Erythroblast (primary cell): ENCODE measurements around the gene LSR.

ENCODE experiments used
- GATA1 ChIP-seq: IDR thresholded peaks from 2 replicates; pipeline ENCODE4 v1.6.1; 2011; ENCODE audit warnings: low read depth, mild to moderate bottlenecking, control low read depth, low read length, moderate library complexity
- POLR2A ChIP-seq: IDR thresholded peaks from 2 replicates; pipeline ENCODE4 v1.6.1; 2011; ENCODE audit warnings: mild to moderate bottlenecking, low read length

DNA sequence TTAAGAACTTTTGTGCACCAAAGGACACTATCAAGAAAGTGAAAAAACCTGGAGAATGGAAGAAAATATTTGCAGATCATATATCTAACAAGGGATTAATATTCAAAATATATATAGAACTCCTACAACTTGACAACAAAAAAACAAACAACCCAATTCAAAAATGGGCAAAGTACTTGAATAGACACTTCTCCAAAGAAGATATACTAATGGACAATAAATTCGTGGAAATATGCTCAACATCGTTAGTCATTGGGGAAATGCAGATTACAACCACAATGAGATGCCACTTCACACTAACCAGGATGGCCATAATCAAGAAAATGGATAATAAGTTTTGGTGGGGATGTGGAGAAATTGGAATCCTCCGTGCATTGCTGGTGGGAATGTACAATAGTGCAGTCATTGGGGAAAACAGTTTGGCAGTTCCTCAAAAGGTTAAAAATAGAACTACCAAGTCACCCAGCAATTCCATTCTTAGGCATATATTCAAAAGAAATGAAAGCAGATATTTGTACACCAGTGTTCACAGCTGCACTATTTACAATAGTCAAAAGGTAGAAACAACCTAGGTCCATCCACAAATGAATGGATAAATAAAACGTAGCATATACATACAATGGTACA is 2.2 kb upstream of the LSR start:
- TF ChIP-seq POLR2A (no peak), GATA1 (no peak)
